Ectodermal cell (in vitro differentiated cells): ENCODE measurements around the gene AUTS2.

Source experiments
- H3K27ac ChIP-seq: 2 replicates; pipeline ENCODE4 v1.7.0; 2013; ENCODE audit warnings: mild to moderate bottlenecking, low read depth, low read length; ENCODE audit not compliant: insufficient read depth, poor library complexity, severe bottlenecking
- H3K27me3 ChIP-seq: 2 replicates; pipeline ENCODE4 v1.7.0; 2013; ENCODE audit warnings: mild to moderate bottlenecking, low read length; ENCODE audit not compliant: insufficient read depth, control insufficient read depth, poor library complexity, severe bottlenecking
- H3K36me3 ChIP-seq: one replicate; pipeline ENCODE4 v1.7.0; 2013; ENCODE audit warnings: low read length; ENCODE audit not compliant: control insufficient read depth, insufficient read depth
- H3K4me1 ChIP-seq: one replicate; pipeline ENCODE4 v1.7.0; 2013; ENCODE audit warnings: low read length; ENCODE audit not compliant: control insufficient read depth, insufficient read depth
- H3K4me3 ChIP-seq: 2 replicates; pipeline ENCODE4 v1.7.0; 2013; ENCODE audit warnings: low read depth, low read length, control low read depth; ENCODE audit not compliant: insufficient read depth
- H3K9me3 ChIP-seq: 2 replicates; pipeline ENCODE4 v1.7.0; 2013; ENCODE audit warnings: mild to moderate bottlenecking, low read length, moderate library complexity; ENCODE audit not compliant: control insufficient read depth
- WGBS, 2 experiments: methylation state at CpG; one replicate each; pipeline ENCODE4 v1.1.7; 2013; ENCODE audit warnings: missing lambda C conversion rate in 2 of 2; 5-methylcytosine and 5-hydroxymethylcytosine counted together

The AUTS2 gene

GRCh38 chr7:70217571-70217970, 619.3 kb downstream of the AUTS2 start:
- 91 to 94% methylated on average over 3 of the region's 3 CpGs for WGBS, 2 experiments
- no peaks in the 10 kb centered on the region for H3K4me1 ChIP-seq
- H3K27ac ChIP-seq: no peak overlapping the region
- H3K9me3 ChIP-seq: no peaks in the 10 kb centered on the region
- H3K4me3 ChIP-seq: no peak overlapping the region
- no peaks in the 10 kb centered on the region for H3K27me3 ChIP-seq
- no peaks in the 10 kb centered on the region for H3K36me3 ChIP-seq

- Histone ChIP-seq H3K4me3 (no peak overlapping the region), H3K4me1 (no peaks in the 10 kb centered on the region), H3K27ac (no peak overlapping the region), H3K36me3 (no peaks in the 10 kb centered on the region), H3K27me3 (no peaks in the 10 kb centered on the region), H3K9me3 (no peaks in the 10 kb centered on the region)
- WGBS, 2 experiments: 86 to 88% methylated on average over 3 of the region's 3 CpGs
These were observed 619.7 kb downstream of the AUTS2 start for GRCh38 chr7:70218006-70218405.

DNA sequence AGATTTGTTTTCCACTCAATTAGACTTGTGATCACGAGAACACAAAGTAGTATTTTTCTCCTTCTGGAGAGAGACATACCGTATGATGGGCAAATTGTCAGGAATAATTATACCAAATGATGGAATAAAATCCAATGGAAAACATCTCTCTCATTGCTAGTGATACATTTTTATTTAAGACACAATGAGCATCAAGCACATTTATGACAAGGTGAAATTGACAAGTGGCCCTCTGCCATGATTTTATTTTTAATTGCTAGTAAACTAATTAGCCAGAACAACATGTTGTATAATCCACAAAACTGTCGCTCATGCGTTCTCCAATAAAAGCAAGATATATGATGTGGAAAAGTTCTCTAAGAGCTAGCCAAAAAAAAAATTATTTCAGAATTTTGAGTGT, 620.8 kb downstream of the AUTS2 start:
- H3K9me3 ChIP-seq: no peaks in the 10 kb centered on the region
- H3K27ac ChIP-seq: no peak overlapping the region
- H3K36me3 ChIP-seq: no peaks in the 10 kb centered on the region
- no peaks in the 10 kb centered on the region for H3K4me1 ChIP-seq
- 80 to 97% methylated on average over 1 to 4 of the region's 4 CpGs for WGBS, 2 experiments
- H3K27me3 ChIP-seq: no peaks in the 10 kb centered on the region
- no peak overlapping the region for H3K4me3 ChIP-seq

- no peaks in the 10 kb centered on the region for H3K27me3 ChIP-seq
- no peak overlapping the region for H3K27ac ChIP-seq
- no peak overlapping the region for H3K4me3 ChIP-seq
- H3K36me3 ChIP-seq: no peaks in the 10 kb centered on the region
- no peaks in the 10 kb centered on the region for H3K9me3 ChIP-seq
- H3K4me1 ChIP-seq: no peaks in the 10 kb centered on the region
These were observed 631.0 kb downstream of the AUTS2 start for GRCh38 chr7:70229242-70229641.

GRCh38 chr7:70230761-70231160, 632.5 kb downstream of the AUTS2 start:
- no peaks in the 10 kb centered on the region for H3K4me1 ChIP-seq
- no peaks in the 10 kb centered on the region for H3K36me3 ChIP-seq
- no peak overlapping the region for H3K27ac ChIP-seq
- H3K4me3 ChIP-seq: no peak overlapping the region
- 90 to 97% methylated on average over 3 of the region's 3 CpGs for WGBS, 2 experiments
- H3K9me3 ChIP-seq: no peaks in the 10 kb centered on the region
- no peaks in the 10 kb centered on the region for H3K27me3 ChIP-seq

DNA sequence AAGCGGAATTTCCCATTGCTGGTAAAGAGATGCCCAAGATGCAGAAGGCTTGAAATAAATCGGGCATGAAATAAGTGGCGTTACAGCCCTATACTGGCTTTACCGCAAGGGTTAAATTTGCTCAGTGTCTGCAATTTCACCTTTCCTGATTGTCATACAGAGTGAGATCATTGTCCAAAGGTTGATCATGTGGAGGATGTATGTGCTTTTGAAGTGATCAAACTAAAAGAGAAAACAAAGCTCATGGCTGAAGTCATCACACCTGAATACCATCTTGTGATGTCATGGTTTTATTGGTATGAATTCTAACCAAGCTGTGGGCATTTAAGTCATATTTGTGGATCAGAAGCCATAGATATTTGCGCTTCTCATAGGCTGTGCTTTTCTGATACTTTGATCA, 635.5 kb downstream of the AUTS2 start:
- H3K27ac ChIP-seq: no peak overlapping the region
- 94 to 97% methylated on average over 4 of the region's 5 CpGs for WGBS, 2 experiments
- H3K4me1 ChIP-seq: peaks cover 6% of the 10 kb centered on the region
- no peaks in the 10 kb centered on the region for H3K27me3 ChIP-seq
- no peak overlapping the region for H3K4me3 ChIP-seq
- H3K9me3 ChIP-seq: no peaks in the 10 kb centered on the region
- H3K36me3 ChIP-seq: no peaks in the 10 kb centered on the region

- Histone ChIP-seq H3K27me3 (no peaks in the 10 kb centered on the region), H3K36me3 (no peaks in the 10 kb centered on the region), H3K9me3 (no peaks in the 10 kb centered on the region), H3K27ac (no peak overlapping the region), H3K4me3 (no peak overlapping the region), H3K4me1 (peaks cover 6% of the 10 kb centered on the region)
- 93 to 100% methylated on average over 1 of the region's 1 CpG for WGBS, 2 experiments
These were observed 639.0 kb downstream of the AUTS2 start for GRCh38 chr7:70237256-70237655.

GRCh38 chr7:70237831-70238575, 639.7 kb downstream of the AUTS2 start:
- 80 to 82% methylated on average over 9 of the region's 9 CpGs for WGBS, 2 experiments
- Histone ChIP-seq H3K27me3 (no peaks in the 10 kb centered on the region), H3K4me1 (peaks cover 6% of the 10 kb centered on the region), H3K4me3 (no peak overlapping the region), H3K9me3 (no peaks in the 10 kb centered on the region), H3K27ac (no peak overlapping the region), H3K36me3 (no peaks in the 10 kb centered on the region)

GRCh38 chr7:70239918-70240317, 641.6 kb downstream of the AUTS2 start:
- no peaks in the 10 kb centered on the region for H3K36me3 ChIP-seq
- H3K4me3 ChIP-seq: no peak overlapping the region
- no peaks in the 10 kb centered on the region for H3K9me3 ChIP-seq
- no peaks in the 10 kb centered on the region for H3K27me3 ChIP-seq
- WGBS, 2 experiments: 85 to 86% methylated on average over 3 of the region's 3 CpGs
- H3K27ac ChIP-seq: no peak overlapping the region
- peaks cover 6% of the 10 kb centered on the region for H3K4me1 ChIP-seq

- Histone ChIP-seq H3K9me3 (no peaks in the 10 kb centered on the region), H3K27ac (no peak overlapping the region), H3K27me3 (no peaks in the 10 kb centered on the region), H3K4me1 (peaks cover 6% of the 10 kb centered on the region), H3K36me3 (no peaks in the 10 kb centered on the region), H3K4me3 (no peak overlapping the region)
- 93 to 98% methylated on average over 2 of the region's 2 CpGs for WGBS, 2 experiments
These were observed 642.6 kb downstream of the AUTS2 start for GRCh38 chr7:70240873-70241272.
